ENCODE data around the gene MINDY4B. TPM values are rescaled to one million over a fixed set of nuclear protein-coding genes. Genes with fewer than 3 reads are reported as not detected.

Gene MINDY4B
- total and polyA plus RNA-seq, 2 of the 13 experiments (the other 11 are each of a cell fraction or from before 2014, with no cell fraction given) = not detected

DNA sequence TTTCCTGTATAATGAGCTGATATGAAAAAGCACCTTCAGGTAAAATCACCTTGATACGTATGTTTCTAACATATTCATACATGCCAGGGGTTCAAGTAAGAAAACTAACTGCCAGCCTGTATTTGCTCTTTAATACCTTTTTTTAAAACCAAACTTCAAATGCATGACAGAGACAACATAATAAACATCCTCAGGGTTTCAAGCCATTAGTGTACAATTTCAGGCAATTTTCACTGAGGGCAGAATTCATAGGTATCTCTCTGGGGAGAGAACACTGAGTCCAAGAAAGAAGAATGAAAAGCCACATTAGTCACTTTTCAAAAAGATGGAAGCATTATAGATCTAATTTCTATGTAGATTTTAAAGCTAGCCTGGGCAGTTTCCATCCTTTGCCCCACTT is 26.9 kb downstream of the MINDY4B start:
- CTCF ChIA-PET (ENCODE audit: low intra/inter-chr PET ratio, low total read pairs) = no interaction called here
- no peaks in the 10 kb centered on the region for H3K9me3 ChIP-seq (ENCODE audit: low read length)
- no peak overlapping the region for H3K27ac ChIP-seq (ENCODE audit: extremely low read length, insufficient read depth, low read length)
- no peak overlapping the region for H2AFZ ChIP-seq (ENCODE audit: low read length)
- H3K9ac ChIP-seq (ENCODE audit: insufficient read depth, low read depth, low read length) = no peak overlapping the region
- in situ Hi-C loops (cut with HindIII; ENCODE audit: extremely low pct_ligation_motif_present, low pct_unique_long_range_greater_than_20kb) = no loop called here
- H4K20me1 ChIP-seq (ENCODE audit: insufficient read depth, low read length) = no peaks in the 10 kb centered on the region
- H3K27me3 ChIP-seq (ENCODE audit: control insufficient read depth in 1 of 2, insufficient read depth in 2 of 2, low read length in 2 of 2) = peaks cover 0 to 5% of the 10 kb centered on the region in 2 experiments; a peak in 1 of 5 replicates
- H3K79me2 ChIP-seq (ENCODE audit: insufficient read depth, low read length) = no peaks in the 10 kb centered on the region
- ATAC-seq (no peak), DNase-seq (ENCODE audit: low spot score) (no peak), FAIRE-seq (no peak)
- POLR2A ChIA-PET = no interaction called here
- H3K36me3 ChIP-seq (replicated peaks in 1 of 2; ENCODE audit: control insufficient read depth in 1 of 2, insufficient read depth in 2 of 2, low read length in 2 of 2) = no peaks in the 10 kb centered on the region
- intact Hi-C loops (cut with micrococcal nuclease; ENCODE audit: unreplicated experiment) = no loop called here
- H3K4me1 ChIP-seq (ENCODE audit: insufficient read depth, low read length) = no peaks in the 10 kb centered on the region
- no peak for TF ChIP-seq CHCHD3 (CRISPR knock-in tag; IDR thresholded peaks at IDR 0.05)
- no peak for TF ChIP-seq ZNF629 (CRISPR knock-in tag; conservative IDR thresholded peaks at IDR 0.05)
- TF ChIP-seq TOE1 (CRISPR knock-in tag; IDR thresholded peaks at IDR 0.05) = no peak
- TF ChIP-seq ELF4 (CRISPR knock-in tag; IDR thresholded peaks at IDR 0.05; ENCODE audit: borderline replicate concordance) = no peak
- no peak for TF ChIP-seq SIX1 (CRISPR knock-in tag; IDR thresholded peaks at IDR 0.05; ENCODE audit: borderline replicate concordance)
- TF ChIP-seq, protein P1, sequence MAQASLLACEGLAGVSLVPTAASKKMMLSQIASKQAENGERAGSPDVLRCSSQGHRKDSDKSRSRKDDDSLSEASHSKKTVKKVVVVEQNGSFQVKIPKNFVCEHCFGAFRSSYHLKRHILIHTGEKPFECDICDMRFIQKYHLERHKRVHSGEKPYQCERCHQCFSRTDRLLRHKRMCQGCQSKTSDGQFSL (CRISPR knock-in tag; IDR thresholded peaks at IDR 0.05) = no peak
- TF ChIP-seq FOXK1 (CRISPR knock-in tag; IDR thresholded peaks at IDR 0.05; ENCODE audit: borderline replicate concordance, low read depth) = no peak
- no peak for TF ChIP-seq MED13 (CRISPR knock-in tag; IDR thresholded peaks at IDR 0.05)
- TF ChIP-seq RORA (CRISPR knock-in tag; IDR thresholded peaks at IDR 0.05) = no peak
- no peak for TF ChIP-seq GPN1 (CRISPR knock-in tag; IDR thresholded peaks at IDR 0.05; ENCODE audit: borderline replicate concordance)
- TF ChIP-seq, protein P2, sequence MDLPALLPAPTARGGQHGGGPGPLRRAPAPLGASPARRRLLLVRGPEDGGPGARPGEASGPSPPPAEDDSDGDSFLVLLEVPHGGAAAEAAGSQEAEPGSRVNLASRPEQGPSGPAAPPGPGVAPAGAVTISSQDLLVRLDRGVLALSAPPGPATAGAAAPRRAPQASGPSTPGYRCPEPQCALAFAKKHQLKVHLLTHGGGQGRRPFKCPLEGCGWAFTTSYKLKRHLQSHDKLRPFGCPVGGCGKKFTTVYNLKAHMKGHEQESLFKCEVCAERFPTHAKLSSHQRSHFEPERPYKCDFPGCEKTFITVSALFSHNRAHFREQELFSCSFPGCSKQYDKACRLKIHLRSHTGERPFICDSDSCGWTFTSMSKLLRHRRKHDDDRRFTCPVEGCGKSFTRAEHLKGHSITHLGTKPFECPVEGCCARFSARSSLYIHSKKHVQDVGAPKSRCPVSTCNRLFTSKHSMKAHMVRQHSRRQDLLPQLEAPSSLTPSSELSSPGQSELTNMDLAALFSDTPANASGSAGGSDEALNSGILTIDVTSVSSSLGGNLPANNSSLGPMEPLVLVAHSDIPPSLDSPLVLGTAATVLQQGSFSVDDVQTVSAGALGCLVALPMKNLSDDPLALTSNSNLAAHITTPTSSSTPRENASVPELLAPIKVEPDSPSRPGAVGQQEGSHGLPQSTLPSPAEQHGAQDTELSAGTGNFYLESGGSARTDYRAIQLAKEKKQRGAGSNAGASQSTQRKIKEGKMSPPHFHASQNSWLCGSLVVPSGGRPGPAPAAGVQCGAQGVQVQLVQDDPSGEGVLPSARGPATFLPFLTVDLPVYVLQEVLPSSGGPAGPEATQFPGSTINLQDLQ (CRISPR knock-in tag; IDR thresholded peaks at IDR 0.05) = no peak
- no peak for TF ChIP-seq HOXA7 (CRISPR knock-in tag; IDR thresholded peaks at IDR 0.05)
- no peak overlapping the region for H3K4me2 ChIP-seq (ENCODE audit: low read depth, low read length)
- BruUV-seq (replicated peaks) = no TSS peak
- 87% methylated on average over 1 of the region's 1 CpG for WGBS (ENCODE audit: low lambda C conversion rate)
- H3K4me3 ChIP-seq (replicated peaks in 1 of 3; ENCODE audit: insufficient read depth in 1 of 3, low read depth in 2 of 3, low read length in 3 of 3) = no peak overlapping the region
